OCI-M1 (cell line): ENCODE results near the gene CFP.
"Not testable (repeated sequence)": the region's sequence is repeated elsewhere in the genome, so short reads cannot be mapped to it uniquely, and the experiment has no call there.

Experiments
- DNase-seq: peaks from one replicate; lab custom pipeline; 2025; lab: John Stamatoyannopoulos, UW

The CFP gene

GRCh38 chrX:47629419-47630200 is at the start of gene CFP:
CFP (minus strand) TSS chrX:47629930; CDS start chrX:47629844, 86 bp downstream.
- DNase-seq = peak; percentile 70

GRCh38 chrX:47675959-47676859 is 46.5 kb upstream of the CFP start:
- DNase-seq = peak; percentile 80

- no peak for DNase-seq
Observed at GRCh38 chrX:47674776-47675175, 45.0 kb upstream of the CFP start.

GRCh38 chrX:47665797-47666196 is 36.1 kb upstream of the CFP start:
- DNase-seq = not testable (repeated sequence)

- no peak for DNase-seq
Observed at GRCh38 chrX:47664737-47665136, 35.0 kb upstream of the CFP start.

GRCh38 chrX:47662144-47662657 is 32.5 kb upstream of the CFP start:
- peak; percentile 65 for DNase-seq

- DNase-seq = no peak
Observed at GRCh38 chrX:47661539-47661938, 31.8 kb upstream of the CFP start.

GRCh38 chrX:47659421-47659726 is 29.6 kb upstream of the CFP start:
- DNase-seq = no peak

- peak; percentile 96 for DNase-seq
Observed at GRCh38 chrX:47658684-47659420, 29.1 kb upstream of the CFP start, which contains the start of gene UXT. UXT (minus strand) TSS chrX:47659180; CDS start chrX:47658927, 253 bp downstream.

GRCh38 chrX:47658301-47658683 is 28.6 kb upstream of the CFP start:
- no peak for DNase-seq

GRCh38 chrX:47651043-47651905 is 21.5 kb upstream of the CFP start:
- no peak for DNase-seq

GRCh38 chrX:47650164-47651042 is 20.7 kb upstream of the CFP start, which contains the start of gene ELK1:
ELK1 (minus strand) TSS chrX:47650563; CDS start chrX:47641441, 9,122 bp downstream.
- peak; percentile 98 for DNase-seq

- no peak for DNase-seq
Observed at GRCh38 chrX:47649781-47650163, 20.0 kb upstream of the CFP start.

- peak; percentile 31 for DNase-seq
Observed at GRCh38 chrX:47649271-47649670, 19.5 kb upstream of the CFP start.

- DNase-seq = no peak
Observed at GRCh38 chrX:47648376-47648775, 18.6 kb upstream of the CFP start.

- DNase-seq = no peak
Observed at GRCh38 chrX:47646636-47647035, 16.9 kb upstream of the CFP start.

GRCh38 chrX:47645530-47645929 is 15.8 kb upstream of the CFP start:
- no peak for DNase-seq

GRCh38 chrX:47644557-47645091 is 14.9 kb upstream of the CFP start:
- DNase-seq = no peak

- no peak for DNase-seq
Observed at GRCh38 chrX:47643926-47644325, 14.2 kb upstream of the CFP start.

- DNase-seq = no peak
Observed at GRCh38 chrX:47638816-47639215, 9.1 kb upstream of the CFP start.
